Liver (tissue), 3 donors: ENCODE data around the gene FAM131B.
A peak's percentile ranks its signal among the peaks of the same experiment; 100 is the strongest.

Experiments
- ATF3 ChIP-seq: IDR thresholded peaks from 2 replicates; pipeline ENCODE4 v1.6.1; 2016; ENCODE audit warnings: antibody characterized with exemption
- CTCF ChIP-seq: fragments of 150-350 bp; IDR thresholded peaks from 2 replicates; pipeline ENCODE4 v1.5.1; 2017; ENCODE audit warnings: improper control_type of control experiment, low read depth, low read length; ENCODE audit not compliant: missing input control
- FOXA1 ChIP-seq: IDR thresholded peaks from 2 replicates; pipeline ENCODE4 v1.6.1; 2016; ENCODE audit warnings: antibody characterized with exemption
- HNF4A ChIP-seq, 2 donors: conservative IDR thresholded peaks; 2 replicates each; pipeline ENCODE4 v1.6.1; 2016; ENCODE audit warnings: antibody characterized with exemption in 2 of 2, mild to moderate bottlenecking in 2 of 2
- JUND ChIP-seq, 2 donors: IDR thresholded peaks; 2 replicates each; pipeline ENCODE4 v1.6.1; 2016; ENCODE audit warnings: antibody characterized with exemption in 2 of 2
- RAD21 ChIP-seq, 2 donors: IDR thresholded peaks; 2 replicates each; pipeline ENCODE4 v1.6.1; 2016; ENCODE audit warnings: antibody characterized with exemption in 2 of 2, mild to moderate bottlenecking in 2 of 2
- TAF1 ChIP-seq: conservative IDR thresholded peaks from 2 replicates; pipeline ENCODE4 v1.6.1; 2016; ENCODE audit warnings: antibody characterized with exemption, mild to moderate bottlenecking
- YY1 ChIP-seq: IDR thresholded peaks from 2 replicates; pipeline ENCODE4 v1.6.1; 2016; ENCODE audit warnings: antibody characterized with exemption, mild to moderate bottlenecking
- ZBTB33 ChIP-seq: IDR thresholded peaks from 2 replicates; pipeline ENCODE4 v1.6.1; 2016; ENCODE audit warnings: antibody characterized with exemption
- donor health status: healthy.
- donor health status: healthy.

GRCh38 chr7:143318661-143319060, 43.9 kb downstream of the FAM131B start:
- TF ChIP-seq CTCF = peak; percentile 39
- TF ChIP-seq ZBTB33 = peak; percentile 85
- peak; percentile 56 for TF ChIP-seq FOXA1
- TF ChIP-seq TAF1 = no peak
- peak; percentile 63 to 73 for TF ChIP-seq JUND (IDR thresholded peaks at IDR 0.05)
- peak; percentile 81 to 91 for TF ChIP-seq HNF4A (conservative IDR thresholded peaks at IDR 0.05)
- TF ChIP-seq YY1 = peak; percentile 89
- no peak for TF ChIP-seq ATF3
- peak; percentile 63 to 78 for TF ChIP-seq RAD21 (IDR thresholded peaks at IDR 0.05)
